WTC11 (cell line): ENCODE results near the gene BMP8B. TPM values are rescaled to one million over a fixed set of nuclear protein-coding genes. Genes with fewer than 3 reads are reported as not detected.

ENCODE experiments used
- ATAC-seq: fragments of 200-7000 bp; cut with Tn5 transposase; 2 replicates; pipeline ENCODE4 v1.10.0; 2021; ENCODE audit warnings: mild to moderate bottlenecking, moderate library complexity
- CTCF ChIA-PET: fragments of 300-600 bp; sonication (Branson Sonifier 250); formaldehyde crosslinking; loops from one replicate; lab custom pipeline; 2021; ENCODE audit warnings: antibody characterized with exemption; lab: Charles Lee
- POLR2A ChIA-PET: fragments of 350-600 bp; sonication (Branson Sonifier 250); formaldehyde crosslinking; loops from one replicate; lab custom pipeline; 2021; ENCODE audit warnings: antibody characterized with exemption; lab: Charles Lee
- DNase-seq: peaks from one replicate; pipeline ENCODE4 v3.0.0; 2021; ENCODE audit warnings: low spot score
- H3K27ac Mint-ChIP-seq: 2 replicates; pipeline ENCODE4 v1.8.0; 2021; ENCODE audit warnings: mixed read lengths
- H3K27me3 Mint-ChIP-seq: 2 replicates; pipeline ENCODE4 v1.8.0; 2021; ENCODE audit warnings: low read depth, mild to moderate bottlenecking, moderate library complexity, mixed read lengths
- H3K36me3 Mint-ChIP-seq: 2 replicates; pipeline ENCODE4 v1.8.0; 2021; ENCODE audit warnings: mixed read lengths
- H3K4me1 Mint-ChIP-seq: 2 replicates; pipeline ENCODE4 v1.8.0; 2022; ENCODE audit warnings: mixed read lengths
- H3K4me3 Mint-ChIP-seq: 2 replicates; pipeline ENCODE4 v1.8.0; 2021; ENCODE audit warnings: mild to moderate bottlenecking, moderate library complexity, mixed read lengths
- H3K9me3 Mint-ChIP-seq: 2 replicates; pipeline ENCODE4 v1.8.0; 2021; ENCODE audit warnings: mixed read lengths
- FOXK1 ChIP-seq: sonication (generic); formaldehyde crosslinking; IDR thresholded peaks from 2 replicates; pipeline ENCODE4 v1.8.0; 2022; ENCODE audit warnings: mild to moderate bottlenecking, moderate library complexity, missing genetic modification reagents
- KAT7 ChIP-seq: sonication (generic); formaldehyde crosslinking; IDR thresholded peaks from 2 replicates; pipeline ENCODE4 v1.8.1; 2023; ENCODE audit warnings: missing genetic modification reagents, mild to moderate bottlenecking, borderline replicate concordance
- NFE2L1 ChIP-seq: sonication (generic); formaldehyde crosslinking; IDR thresholded peaks from 2 replicates; pipeline ENCODE4 v1.8.1; 2023; ENCODE audit warnings: missing genetic modification reagents
- NR1H2 ChIP-seq: sonication (generic); formaldehyde crosslinking; IDR thresholded peaks from 2 replicates; pipeline ENCODE4 v1.9.0; 2021; ENCODE audit warnings: mild to moderate bottlenecking, moderate library complexity, missing genetic modification reagents
- SMAD3 ChIP-seq: sonication (generic); formaldehyde crosslinking; IDR thresholded peaks from 2 replicates; pipeline ENCODE4 v1.8.0; 2022; ENCODE audit warnings: missing genetic modification reagents, mild to moderate bottlenecking, borderline replicate concordance
- TCF7 ChIP-seq: sonication (generic); formaldehyde crosslinking; IDR thresholded peaks from 2 replicates; pipeline ENCODE4 v1.8.0; 2022; ENCODE audit warnings: mild to moderate bottlenecking, low read depth, missing genetic modification reagents, moderate library complexity
- TEAD4 ChIP-seq: sonication (generic); formaldehyde crosslinking; IDR thresholded peaks from 2 replicates; pipeline ENCODE4 v1.8.0; 2022; ENCODE audit warnings: mild to moderate bottlenecking, missing genetic modification reagents
- ZNF121 ChIP-seq: sonication (generic); formaldehyde crosslinking; IDR thresholded peaks from 2 replicates; pipeline ENCODE4 v1.8.0; 2023; ENCODE audit warnings: missing genetic modification reagents
- ZNF396 ChIP-seq: fragments of 250-450 bp; sonication (Bioruptor Pico); IDR thresholded peaks from 2 replicates; pipeline ENCODE4 v1.8.0; 2021; ENCODE audit warnings: mild to moderate bottlenecking, moderate library complexity, borderline replicate concordance
- total RNA-seq: library from RNA; stranded (reverse); gene quantifications from 3 replicates; pipeline ENCODE4 v1.2.3, GENCODE V29; 2021
- TF ChIP-seq, protein P1 (sequence below): sonication (generic); formaldehyde crosslinking; IDR thresholded peaks from 2 replicates; pipeline ENCODE4 v1.8.1; 2023; ENCODE audit warnings: mild to moderate bottlenecking, moderate library complexity, missing genetic modification reagents
- TF ChIP-seq, protein P2 (sequence below): sonication (generic); formaldehyde crosslinking; IDR thresholded peaks from 2 replicates; pipeline ENCODE4 v1.8.0; 2022; ENCODE audit warnings: missing genetic modification reagents
- TF ChIP-seq, protein P3 (sequence below): fragments of 250-450 bp; sonication (Bioruptor Pico); IDR thresholded peaks from 2 replicates; pipeline ENCODE4 v1.9.0; 2021; ENCODE audit warnings: mild to moderate bottlenecking, borderline replicate concordance
- TF ChIP-seq, protein P4 (sequence below): sonication (generic); formaldehyde crosslinking; IDR thresholded peaks from 2 replicates; pipeline ENCODE4 v1.8.1; 2022; ENCODE audit warnings: missing genetic modification reagents, borderline replicate concordance
- TF ChIP-seq, protein P5 (sequence below): sonication (generic); formaldehyde crosslinking; IDR thresholded peaks from 2 replicates; pipeline ENCODE4 v1.8.0; 2023; ENCODE audit warnings: mild to moderate bottlenecking, missing genetic modification reagents

BMP8B gene
- total RNA-seq, 1 experiment from 2014 or later, result 0.74 TPM

DNA sequence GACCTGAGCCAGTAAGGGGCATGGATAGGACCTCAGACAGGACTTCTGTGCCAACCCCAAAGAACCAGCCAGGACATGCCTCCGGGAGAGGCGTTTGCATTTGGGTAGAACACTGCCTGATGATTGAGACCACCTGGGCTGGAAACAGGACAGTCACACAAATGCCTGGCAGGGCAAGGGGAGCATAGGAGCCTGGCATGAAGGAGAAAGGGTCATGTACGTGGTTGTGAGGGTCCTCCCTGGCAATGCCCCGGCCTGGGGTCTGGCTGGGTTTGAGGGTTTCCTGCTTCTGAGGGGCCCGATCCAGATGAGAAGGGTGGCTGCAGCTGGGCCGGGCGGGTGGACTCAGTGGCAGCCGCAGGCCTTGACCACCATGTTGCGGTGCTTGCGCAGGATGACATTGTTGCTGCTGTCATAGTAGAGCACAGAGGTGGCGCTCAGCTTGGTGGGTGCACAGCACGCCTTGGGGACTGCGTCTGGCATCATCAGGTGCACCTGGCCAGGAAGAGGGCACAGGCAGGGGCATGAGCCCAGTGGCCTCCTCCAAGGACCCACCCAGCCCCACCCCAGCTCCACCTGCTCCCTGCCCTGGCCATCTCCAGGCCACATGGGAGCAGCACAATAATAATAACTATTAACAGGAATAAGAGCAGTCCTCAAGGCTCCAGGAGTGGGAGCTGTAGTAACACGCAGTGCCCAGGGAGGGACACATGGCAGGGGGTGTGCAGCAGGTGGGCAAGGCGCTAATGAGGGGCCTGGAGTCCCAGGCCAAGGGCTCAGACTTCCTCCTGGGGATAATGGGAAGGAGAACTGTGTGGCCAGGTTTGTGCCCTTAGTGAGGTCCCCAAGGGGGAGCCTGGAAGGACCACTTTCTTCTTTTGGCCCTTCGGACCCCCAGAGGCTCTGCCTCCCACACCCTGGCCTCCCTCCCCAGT is 28.3 kb downstream of the BMP8B start (continued):
- TF ChIP-seq, protein P1, sequence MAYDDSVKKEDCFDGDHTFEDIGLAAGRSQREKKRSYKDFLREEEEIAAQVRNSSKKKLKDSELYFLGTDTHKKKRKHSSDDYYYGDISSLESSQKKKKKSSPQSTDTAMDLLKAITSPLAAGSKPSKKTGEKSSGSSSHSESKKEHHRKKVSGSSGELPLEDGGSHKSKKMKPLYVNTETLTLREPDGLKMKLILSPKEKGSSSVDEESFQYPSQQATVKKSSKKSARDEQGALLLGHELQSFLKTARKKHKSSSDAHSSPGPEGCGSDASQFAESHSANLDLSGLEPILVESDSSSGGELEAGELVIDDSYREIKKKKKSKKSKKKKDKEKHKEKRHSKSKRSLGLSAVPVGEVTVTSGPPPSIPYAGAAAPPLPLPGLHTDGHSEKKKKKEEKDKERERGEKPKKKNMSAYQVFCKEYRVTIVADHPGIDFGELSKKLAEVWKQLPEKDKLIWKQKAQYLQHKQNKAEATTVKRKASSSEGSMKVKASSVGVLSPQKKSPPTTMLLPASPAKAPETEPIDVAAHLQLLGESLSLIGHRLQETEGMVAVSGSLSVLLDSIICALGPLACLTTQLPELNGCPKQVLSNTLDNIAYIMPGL (CRISPR knock-in tag), result no peak
- TF ChIP-seq NR1H2 (CRISPR knock-in tag) (no peak), NFE2L1 (CRISPR knock-in tag) (no peak), ZNF396 (CRISPR knock-in tag) (no peak), FOXK1 (no peak), KAT7 (CRISPR knock-in tag) (no peak)
- TF ChIP-seq, protein P2, sequence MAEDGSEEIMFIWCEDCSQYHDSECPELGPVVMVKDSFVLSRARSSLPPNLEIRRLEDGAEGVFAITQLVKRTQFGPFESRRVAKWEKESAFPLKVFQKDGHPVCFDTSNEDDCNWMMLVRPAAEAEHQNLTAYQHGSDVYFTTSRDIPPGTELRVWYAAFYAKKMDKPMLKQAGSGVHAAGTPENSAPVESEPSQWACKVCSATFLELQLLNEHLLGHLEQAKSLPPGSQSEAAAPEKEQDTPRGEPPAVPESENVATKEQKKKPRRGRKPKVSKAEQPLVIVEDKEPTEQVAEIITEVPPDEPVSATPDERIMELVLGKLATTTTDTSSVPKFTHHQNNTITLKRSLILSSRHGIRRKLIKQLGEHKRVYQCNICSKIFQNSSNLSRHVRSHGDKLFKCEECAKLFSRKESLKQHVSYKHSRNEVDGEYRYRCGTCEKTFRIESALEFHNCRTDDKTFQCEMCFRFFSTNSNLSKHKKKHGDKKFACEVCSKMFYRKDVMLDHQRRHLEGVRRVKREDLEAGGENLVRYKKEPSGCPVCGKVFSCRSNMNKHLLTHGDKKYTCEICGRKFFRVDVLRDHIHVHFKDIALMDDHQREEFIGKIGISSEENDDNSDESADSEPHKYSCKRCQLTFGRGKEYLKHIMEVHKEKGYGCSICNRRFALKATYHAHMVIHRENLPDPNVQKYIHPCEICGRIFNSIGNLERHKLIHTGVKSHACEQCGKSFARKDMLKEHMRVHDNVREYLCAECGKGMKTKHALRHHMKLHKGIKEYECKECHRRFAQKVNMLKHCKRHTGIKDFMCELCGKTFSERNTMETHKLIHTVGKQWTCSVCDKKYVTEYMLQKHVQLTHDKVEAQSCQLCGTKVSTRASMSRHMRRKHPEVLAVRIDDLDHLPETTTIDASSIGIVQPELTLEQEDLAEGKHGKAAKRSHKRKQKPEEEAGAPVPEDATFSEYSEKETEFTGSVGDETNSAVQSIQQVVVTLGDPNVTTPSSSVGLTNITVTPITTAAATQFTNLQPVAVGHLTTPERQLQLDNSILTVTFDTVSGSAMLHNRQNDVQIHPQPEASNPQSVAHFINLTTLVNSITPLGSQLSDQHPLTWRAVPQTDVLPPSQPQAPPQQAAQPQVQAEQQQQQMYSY (CRISPR knock-in tag), result no peak
- TF ChIP-seq, protein P3, sequence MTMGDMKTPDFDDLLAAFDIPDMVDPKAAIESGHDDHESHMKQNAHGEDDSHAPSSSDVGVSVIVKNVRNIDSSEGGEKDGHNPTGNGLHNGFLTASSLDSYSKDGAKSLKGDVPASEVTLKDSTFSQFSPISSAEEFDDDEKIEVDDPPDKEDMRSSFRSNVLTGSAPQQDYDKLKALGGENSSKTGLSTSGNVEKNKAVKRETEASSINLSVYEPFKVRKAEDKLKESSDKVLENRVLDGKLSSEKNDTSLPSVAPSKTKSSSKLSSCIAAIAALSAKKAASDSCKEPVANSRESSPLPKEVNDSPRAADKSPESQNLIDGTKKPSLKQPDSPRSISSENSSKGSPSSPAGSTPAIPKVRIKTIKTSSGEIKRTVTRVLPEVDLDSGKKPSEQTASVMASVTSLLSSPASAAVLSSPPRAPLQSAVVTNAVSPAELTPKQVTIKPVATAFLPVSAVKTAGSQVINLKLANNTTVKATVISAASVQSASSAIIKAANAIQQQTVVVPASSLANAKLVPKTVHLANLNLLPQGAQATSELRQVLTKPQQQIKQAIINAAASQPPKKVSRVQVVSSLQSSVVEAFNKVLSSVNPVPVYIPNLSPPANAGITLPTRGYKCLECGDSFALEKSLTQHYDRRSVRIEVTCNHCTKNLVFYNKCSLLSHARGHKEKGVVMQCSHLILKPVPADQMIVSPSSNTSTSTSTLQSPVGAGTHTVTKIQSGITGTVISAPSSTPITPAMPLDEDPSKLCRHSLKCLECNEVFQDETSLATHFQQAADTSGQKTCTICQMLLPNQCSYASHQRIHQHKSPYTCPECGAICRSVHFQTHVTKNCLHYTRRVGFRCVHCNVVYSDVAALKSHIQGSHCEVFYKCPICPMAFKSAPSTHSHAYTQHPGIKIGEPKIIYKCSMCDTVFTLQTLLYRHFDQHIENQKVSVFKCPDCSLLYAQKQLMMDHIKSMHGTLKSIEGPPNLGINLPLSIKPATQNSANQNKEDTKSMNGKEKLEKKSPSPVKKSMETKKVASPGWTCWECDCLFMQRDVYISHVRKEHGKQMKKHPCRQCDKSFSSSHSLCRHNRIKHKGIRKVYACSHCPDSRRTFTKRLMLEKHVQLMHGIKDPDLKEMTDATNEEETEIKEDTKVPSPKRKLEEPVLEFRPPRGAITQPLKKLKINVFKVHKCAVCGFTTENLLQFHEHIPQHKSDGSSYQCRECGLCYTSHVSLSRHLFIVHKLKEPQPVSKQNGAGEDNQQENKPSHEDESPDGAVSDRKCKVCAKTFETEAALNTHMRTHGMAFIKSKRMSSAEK (CRISPR knock-in tag), result no peak

DNA sequence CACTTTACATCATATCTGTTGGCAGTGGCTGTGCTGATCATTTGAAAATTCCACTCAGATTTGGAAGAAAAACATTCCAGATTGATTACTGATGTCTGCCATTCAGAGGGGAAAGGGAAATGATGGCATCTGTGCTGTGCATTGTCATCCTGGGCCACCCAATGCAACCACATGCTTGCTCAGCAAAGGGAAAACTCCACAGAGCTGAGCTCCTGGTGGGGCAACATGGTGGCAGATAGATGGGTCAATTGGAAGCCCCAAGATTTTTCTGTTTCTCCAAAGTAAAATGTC is 29.3 kb downstream of the BMP8B start:
- TF ChIP-seq, protein P4, sequence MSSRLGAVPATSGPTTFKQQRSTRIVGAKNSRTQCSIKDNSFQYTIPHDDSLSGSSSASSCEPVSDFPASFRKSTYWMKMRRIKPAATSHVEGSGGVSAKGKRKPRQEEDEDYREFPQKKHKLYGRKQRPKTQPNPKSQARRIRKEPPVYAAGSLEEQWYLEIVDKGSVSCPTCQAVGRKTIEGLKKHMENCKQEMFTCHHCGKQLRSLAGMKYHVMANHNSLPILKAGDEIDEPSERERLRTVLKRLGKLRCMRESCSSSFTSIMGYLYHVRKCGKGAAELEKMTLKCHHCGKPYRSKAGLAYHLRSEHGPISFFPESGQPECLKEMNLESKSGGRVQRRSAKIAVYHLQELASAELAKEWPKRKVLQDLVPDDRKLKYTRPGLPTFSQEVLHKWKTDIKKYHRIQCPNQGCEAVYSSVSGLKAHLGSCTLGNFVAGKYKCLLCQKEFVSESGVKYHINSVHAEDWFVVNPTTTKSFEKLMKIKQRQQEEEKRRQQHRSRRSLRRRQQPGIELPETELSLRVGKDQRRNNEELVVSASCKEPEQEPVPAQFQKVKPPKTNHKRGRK, result no peak
- TF ChIP-seq ZNF121 (CRISPR knock-in tag) (no peak), KAT7 (CRISPR knock-in tag) (no peak), SMAD3 (no peak), TCF7 (no peak), TEAD4 (no peak)
- TF ChIP-seq, protein P5, sequence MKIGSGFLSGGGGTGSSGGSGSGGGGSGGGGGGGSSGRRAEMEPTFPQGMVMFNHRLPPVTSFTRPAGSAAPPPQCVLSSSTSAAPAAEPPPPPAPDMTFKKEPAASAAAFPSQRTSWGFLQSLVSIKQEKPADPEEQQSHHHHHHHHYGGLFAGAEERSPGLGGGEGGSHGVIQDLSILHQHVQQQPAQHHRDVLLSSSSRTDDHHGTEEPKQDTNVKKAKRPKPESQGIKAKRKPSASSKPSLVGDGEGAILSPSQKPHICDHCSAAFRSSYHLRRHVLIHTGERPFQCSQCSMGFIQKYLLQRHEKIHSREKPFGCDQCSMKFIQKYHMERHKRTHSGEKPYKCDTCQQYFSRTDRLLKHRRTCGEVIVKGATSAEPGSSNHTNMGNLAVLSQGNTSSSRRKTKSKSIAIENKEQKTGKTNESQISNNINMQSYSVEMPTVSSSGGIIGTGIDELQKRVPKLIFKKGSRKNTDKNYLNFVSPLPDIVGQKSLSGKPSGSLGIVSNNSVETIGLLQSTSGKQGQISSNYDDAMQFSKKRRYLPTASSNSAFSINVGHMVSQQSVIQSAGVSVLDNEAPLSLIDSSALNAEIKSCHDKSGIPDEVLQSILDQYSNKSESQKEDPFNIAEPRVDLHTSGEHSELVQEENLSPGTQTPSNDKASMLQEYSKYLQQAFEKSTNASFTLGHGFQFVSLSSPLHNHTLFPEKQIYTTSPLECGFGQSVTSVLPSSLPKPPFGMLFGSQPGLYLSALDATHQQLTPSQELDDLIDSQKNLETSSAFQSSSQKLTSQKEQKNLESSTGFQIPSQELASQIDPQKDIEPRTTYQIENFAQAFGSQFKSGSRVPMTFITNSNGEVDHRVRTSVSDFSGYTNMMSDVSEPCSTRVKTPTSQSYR, result no peak
- TF ChIP-seq, all 79 proteins: peak for 0
- Mint-ChIP-seq H3K27ac (no peak overlapping the region), H3K27me3 (peaks cover 2% of the 10 kb centered on the region; the same call in 1 of the 2 replicates), H3K4me1 (no peaks in the 10 kb centered on the region), H3K36me3 (peaks cover 25% of the 10 kb centered on the region), H3K9me3 (peaks cover 7% of the 10 kb centered on the region; the same call in 1 of the 2 replicates), H3K4me3 (no peak overlapping the region)
- CTCF ChIA-PET, result no interaction called here
- POLR2A ChIA-PET, result interaction anchor here (0.6 kb wide), 1 partner anchor 84 kb away, joined by 3 read pairs; no protein-coding TSS in a partner anchor
- DNase-seq (no peak), ATAC-seq (no peak)
